ENCODE results near the gene SLC16A12. TPM values are rescaled to one million over a fixed set of nuclear protein-coding genes. Genes with fewer than 3 reads are reported as not detected.

SLC16A12 gene
- total and polyA plus RNA-seq, 2 donors (not counting 1 experiment from before 2014, with no cell fraction given): under 0.01 to 0.26 TPM

- Histone ChIP-seq H3K79me2 (ENCODE audit: control insufficient read depth, insufficient read depth, low read length) (no peaks in the 10 kb centered on the region), H3K36me3 (ENCODE audit: control insufficient read depth, insufficient read depth, low read length) (no peaks in the 10 kb centered on the region), H3K27me3 (ENCODE audit: control insufficient read depth, insufficient read depth, low read length) (no peaks in the 10 kb centered on the region), H3K27ac (ENCODE audit: insufficient read depth, low read length) (no peak overlapping the region), H3K4me3 (replicated peaks in 1 of 4; ENCODE audit: control extremely low read depth in 1 of 4, insufficient read depth in 1 of 4, low read depth in 3 of 4, low read length in 4 of 4) (no peak overlapping the region), H3K4me1 (ENCODE audit: control insufficient read depth, extremely low read depth, insufficient read depth, low read length) (peaks cover 3% of the 10 kb centered on the region), H2AFZ (ENCODE audit: low read length) (no peak overlapping the region), H3K9me3 (ENCODE audit: control insufficient read depth, insufficient read depth, low read depth, low read length) (no peaks in the 10 kb centered on the region), H3K4me2 (ENCODE audit: extremely low read depth, insufficient read depth, low read length) (no peak overlapping the region), H4K20me1 (ENCODE audit: control insufficient read depth, extremely low read depth, insufficient read depth, low read length) (no peaks in the 10 kb centered on the region), H3K9ac (ENCODE audit: insufficient read depth, low read length) (no peak overlapping the region)
- peak in 1 of 2 donors; percentile 62 for DNase-seq (ENCODE audit: low read depth in 2 of 2)
- TF ChIP-seq EZH2 (IDR thresholded peaks at IDR 0.05; ENCODE audit: low read length, missing control alignments) (no peak), CTCF (conservative IDR thresholded peaks at IDR 0.05 in 1 of 2, IDR thresholded peaks at IDR 0.05 in 1 of 2; ENCODE audit: low read depth in 1 of 2, low read length in 2 of 2) (no peak)
Measured at GRCh38 chr10:89503652-89504370, 31.6 kb downstream of the SLC16A12 start.

- Histone ChIP-seq H2AFZ (ENCODE audit: low read length) (no peak overlapping the region), H3K79me2 (ENCODE audit: control insufficient read depth, insufficient read depth, low read length) (no peaks in the 10 kb centered on the region), H3K27me3 (ENCODE audit: control insufficient read depth, insufficient read depth, low read length) (no peaks in the 10 kb centered on the region), H3K4me1 (ENCODE audit: control insufficient read depth, extremely low read depth, insufficient read depth, low read length) (peaks cover 3% of the 10 kb centered on the region), H3K36me3 (ENCODE audit: control insufficient read depth, insufficient read depth, low read length) (no peaks in the 10 kb centered on the region), H3K27ac (ENCODE audit: insufficient read depth, low read length) (no peak overlapping the region), H3K9me3 (ENCODE audit: control insufficient read depth, insufficient read depth, low read depth, low read length) (no peaks in the 10 kb centered on the region), H4K20me1 (ENCODE audit: control insufficient read depth, extremely low read depth, insufficient read depth, low read length) (no peaks in the 10 kb centered on the region), H3K4me2 (ENCODE audit: extremely low read depth, insufficient read depth, low read length) (no peak overlapping the region), H3K9ac (ENCODE audit: insufficient read depth, low read length) (no peak overlapping the region), H3K4me3 (replicated peaks in 1 of 4; ENCODE audit: control extremely low read depth in 1 of 4, insufficient read depth in 1 of 4, low read depth in 3 of 4, low read length in 4 of 4) (no peak overlapping the region)
- DNase-seq (ENCODE audit: low read depth in 2 of 2): no peak
- TF ChIP-seq EZH2 (IDR thresholded peaks at IDR 0.05; ENCODE audit: low read length, missing control alignments): no peak
- no peak for TF ChIP-seq CTCF (conservative IDR thresholded peaks at IDR 0.05 in 1 of 2, IDR thresholded peaks at IDR 0.05 in 1 of 2; ENCODE audit: low read depth in 1 of 2, low read length in 2 of 2)
Measured at GRCh38 chr10:89503151-89503550, 32.2 kb downstream of the SLC16A12 start.

GRCh38 chr10:89502549-89502948 lies 32.8 kb downstream of the SLC16A12 start:
- Histone ChIP-seq H3K36me3 (ENCODE audit: control insufficient read depth, insufficient read depth, low read length) (no peaks in the 10 kb centered on the region), H3K9ac (ENCODE audit: insufficient read depth, low read length) (no peak overlapping the region), H3K4me3 (replicated peaks in 1 of 4; ENCODE audit: control extremely low read depth in 1 of 4, insufficient read depth in 1 of 4, low read depth in 3 of 4, low read length in 4 of 4) (no peak overlapping the region), H4K20me1 (ENCODE audit: control insufficient read depth, extremely low read depth, insufficient read depth, low read length) (no peaks in the 10 kb centered on the region), H2AFZ (ENCODE audit: low read length) (no peak overlapping the region), H3K27me3 (ENCODE audit: control insufficient read depth, insufficient read depth, low read length) (no peaks in the 10 kb centered on the region), H3K4me2 (ENCODE audit: extremely low read depth, insufficient read depth, low read length) (no peak overlapping the region), H3K9me3 (ENCODE audit: control insufficient read depth, insufficient read depth, low read depth, low read length) (no peaks in the 10 kb centered on the region), H3K79me2 (ENCODE audit: control insufficient read depth, insufficient read depth, low read length) (no peaks in the 10 kb centered on the region), H3K4me1 (ENCODE audit: control insufficient read depth, extremely low read depth, insufficient read depth, low read length) (peaks cover 3% of the 10 kb centered on the region), H3K27ac (ENCODE audit: insufficient read depth, low read length) (no peak overlapping the region)
- peak; percentile 70 to 92 for DNase-seq (ENCODE audit: low read depth in 2 of 2)
- no peak for TF ChIP-seq EZH2 (IDR thresholded peaks at IDR 0.05; ENCODE audit: low read length, missing control alignments)
- no peak for TF ChIP-seq CTCF (conservative IDR thresholded peaks at IDR 0.05 in 1 of 2, IDR thresholded peaks at IDR 0.05 in 1 of 2; ENCODE audit: low read depth in 1 of 2, low read length in 2 of 2)
